K562 treated with DMSO at 1 percent for 48 hours (cell line): ENCODE data around the gene LYZL1. TPM values are rescaled to one million over a fixed set of nuclear protein-coding genes. Genes with fewer than 3 reads are reported as not detected.

Experiments
- total RNA-seq: library from RNA; unstranded; fragments of 300-600 nt; gene quantifications from 2 replicates; pipeline ENCODE4 v1.2.3, GENCODE V29; 2022; ENCODE audit warnings: low replicate concordance; ENCODE audit errors: extremely low read depth

LYZL1 gene
- total RNA-seq: not detected in 2 replicates

DNA sequence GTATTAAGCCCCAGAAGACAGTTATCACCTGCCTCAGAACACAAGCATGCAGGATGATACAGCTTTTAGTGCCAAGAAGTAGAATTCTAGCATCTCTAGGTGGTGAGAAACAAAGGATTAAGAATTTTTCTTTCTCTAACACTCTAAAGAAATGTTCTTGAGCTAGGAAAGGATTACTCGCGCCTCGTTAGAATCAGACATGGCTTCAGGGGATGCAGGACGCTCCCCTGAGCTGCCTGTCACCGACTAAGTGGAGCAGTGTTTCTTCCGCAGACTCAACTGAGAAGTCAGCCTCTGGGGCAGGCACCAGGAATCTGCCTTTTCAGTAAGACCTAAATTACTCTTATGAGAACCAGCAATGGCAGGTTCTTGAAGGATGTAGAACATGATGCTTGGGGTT lies at the start of gene LYZL1:
LYZL1 (plus strand) TSS at position 165 of the 400 bp plus-strand sequence. CDS start 2,798 bp downstream, outside the sequence.

